Breast epithelium (tissue), 4 donors: ENCODE data around the gene NYNRIN. TPM values are rescaled to one million over a fixed set of nuclear protein-coding genes. Genes with fewer than 3 reads are reported as not detected.

ENCODE experiments used
- DNase-seq, 2 donors: peaks; one replicate each; pipeline ENCODE4 v3.0.0-alpha.2; 2019; ENCODE audit warnings: low spot score in 2 of 2
- H3K27ac ChIP-seq, 2 donors: fragments of 200-600 bp; sonication (generic) in 1 of 2; one replicate each; pipeline ENCODE4 v1.5.1; 2016 to 2019; ENCODE audit warnings: mild to moderate bottlenecking in 1 of 2
- H3K27me3 ChIP-seq, 2 donors: fragments of 200-600 bp; sonication (generic) in 1 of 2; one replicate each; pipeline versions ENCODE4 v1.5.1 to v1.6.0; 2017 to 2019; ENCODE audit warnings: control low read depth in 1 of 2, mild to moderate bottlenecking in 1 of 2
- H3K36me3 ChIP-seq: fragments of 200-600 bp; one replicate; pipeline ENCODE4 v1.5.1; 2019
- H3K4me1 ChIP-seq, 2 donors: fragments of 200-600 bp; sonication (generic); one replicate each; pipeline ENCODE4 v1.5.1; 2016 to 2019; ENCODE audit warnings: control low read depth in 1 of 2
- H3K4me3 ChIP-seq, 3 donors: fragments of 200-600 bp; sonication (generic); 1 replicate in 2 of 3; 2 replicates in 1 of 3; pipeline ENCODE4 v1.5.1; 2016 to 2019; ENCODE audit warnings: mild to moderate bottlenecking in 3 of 3, moderate library complexity in 2 of 3
- H3K9me3 ChIP-seq, 2 donors: fragments of 200-600 bp; sonication (generic) in 1 of 2; one replicate each; pipeline ENCODE4 v1.5.1; 2016 to 2019; ENCODE audit warnings: control low read depth in 1 of 2
- intact Hi-C: fragments of 100-400 bp; cut with DNase I; formaldehyde crosslinking; loops from one replicate; pipeline ENCODE4 v1.15.1; 2023; ENCODE audit warnings: low total_unique reads
- total RNA-seq, 3 donors: library from RNA; depleted of rRNA; stranded (reverse); fragments of >200 nt; gene quantifications; one replicate each; pipeline ENCODE4 v1.1.0, GENCODE V29; 2016
- TF ChIP-seq, protein P1 (sequence below), 3 donors: fragments of 450-650 bp; IDR thresholded peaks; one replicate each; pipeline ENCODE4 v1.5.1; 2016 to 2017; ENCODE audit warnings: antibody characterized with exemption in 3 of 3, mild to moderate bottlenecking in 3 of 3, moderate library complexity in 3 of 3

The NYNRIN gene
- total RNA-seq, 3 donors from 2014 or later: 6.4 to 8.2 (median 7.7) TPM

DNA sequence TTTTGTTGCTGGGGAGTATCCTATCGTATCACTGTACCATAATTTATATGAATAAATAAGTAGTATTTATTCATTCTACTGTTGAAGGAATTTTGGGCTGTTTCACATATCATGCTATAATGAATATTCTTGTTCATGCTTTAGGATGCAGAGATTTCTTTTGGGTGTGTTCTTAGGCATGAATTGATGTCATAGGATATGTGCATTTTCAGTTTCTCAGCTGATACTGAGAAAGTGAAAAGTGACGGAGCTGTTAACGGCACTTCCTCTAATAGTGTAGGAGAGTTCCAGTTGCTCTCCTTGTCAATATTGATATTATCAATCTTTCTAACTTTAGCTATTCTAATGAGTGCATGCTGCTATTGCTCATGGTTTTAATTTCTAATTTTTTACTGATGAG, 67.0 kb downstream of the NYNRIN start:
- intact Hi-C loops: no loop called here

More for the DNA sequence above, 67.0 kb downstream of the NYNRIN start:
- no peak overlapping the region for H3K4me3 ChIP-seq
- H3K36me3 ChIP-seq: no peaks in the 10 kb centered on the region
- TF ChIP-seq, protein P1, sequence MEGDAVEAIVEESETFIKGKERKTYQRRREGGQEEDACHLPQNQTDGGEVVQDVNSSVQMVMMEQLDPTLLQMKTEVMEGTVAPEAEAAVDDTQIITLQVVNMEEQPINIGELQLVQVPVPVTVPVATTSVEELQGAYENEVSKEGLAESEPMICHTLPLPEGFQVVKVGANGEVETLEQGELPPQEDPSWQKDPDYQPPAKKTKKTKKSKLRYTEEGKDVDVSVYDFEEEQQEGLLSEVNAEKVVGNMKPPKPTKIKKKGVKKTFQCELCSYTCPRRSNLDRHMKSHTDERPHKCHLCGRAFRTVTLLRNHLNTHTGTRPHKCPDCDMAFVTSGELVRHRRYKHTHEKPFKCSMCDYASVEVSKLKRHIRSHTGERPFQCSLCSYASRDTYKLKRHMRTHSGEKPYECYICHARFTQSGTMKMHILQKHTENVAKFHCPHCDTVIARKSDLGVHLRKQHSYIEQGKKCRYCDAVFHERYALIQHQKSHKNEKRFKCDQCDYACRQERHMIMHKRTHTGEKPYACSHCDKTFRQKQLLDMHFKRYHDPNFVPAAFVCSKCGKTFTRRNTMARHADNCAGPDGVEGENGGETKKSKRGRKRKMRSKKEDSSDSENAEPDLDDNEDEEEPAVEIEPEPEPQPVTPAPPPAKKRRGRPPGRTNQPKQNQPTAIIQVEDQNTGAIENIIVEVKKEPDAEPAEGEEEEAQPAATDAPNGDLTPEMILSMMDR (IDR thresholded peaks at IDR 0.05): no peak
- H3K9me3 ChIP-seq: no peaks in the 10 kb centered on the region
- no peaks in the 10 kb centered on the region for H3K27me3 ChIP-seq
- DNase-seq: no peak
- H3K4me1 ChIP-seq: no peaks in the 10 kb centered on the region
- H3K27ac ChIP-seq: no peak overlapping the region

Other genes starting within 250 kb of the NYNRIN start
- gene IRF9, start 237.7 kb upstream of the NYNRIN start, total RNA-seq: 10 to 100 TPM; 44.6 to 76.0 (median 54.7) TPM
- gene REC8, start 226.9 kb upstream of the NYNRIN start, total RNA-seq: 10 to 100 TPM in 1 of 3 donors, 1 to 10 TPM in 2; 2.9 to 10.2 (median 6.6) TPM
- 10 to 100 TPM; 17.0 to 41.6 (median 21.7) TPM for gene IPO4, start 210.2 kb upstream of the NYNRIN start, total RNA-seq
- gene TM9SF1, start 203.6 kb upstream of the NYNRIN start, total RNA-seq: 10 to 100 TPM; 52.3 to 75.7 (median 71.1) TPM
- gene TSSK4, start 193.3 kb upstream of the NYNRIN start, total RNA-seq: 1 to 10 TPM in 1 of 3 donors, not detected in 2; 1.3 TPM
- gene CHMP4A, start 185.5 kb upstream of the NYNRIN start, total RNA-seq: 10 to 100 TPM; 66.5 to 88.8 (median 85.0) TPM
- 10 to 100 TPM; 13.1 to 20.8 (median 17.1) TPM for gene MDP1, start 182.9 kb upstream of the NYNRIN start, total RNA-seq
- gene NEDD8, start 166.6 kb upstream of the NYNRIN start, total RNA-seq: 100 to 1,000 TPM; 118 to 165 (median 150) TPM
- 10 to 100 TPM; 59.3 to 74.6 (median 66.1) TPM for gene GMPR2, start 166.1 kb upstream of the NYNRIN start, total RNA-seq
- gene TINF2, start 156.4 kb upstream of the NYNRIN start, total RNA-seq: 10 to 100 TPM; 53.1 to 71.9 (median 55.5) TPM
- 10 to 100 TPM in 1 of 3 donors, 1 to 10 TPM in 1, under 1 TPM in 1; 0.32 to 18.7 (median 1.6) TPM for gene TGM1, start 135.8 kb upstream of the NYNRIN start, total RNA-seq
- gene RABGGTA, start 127.4 kb upstream of the NYNRIN start, total RNA-seq: 10 to 100 TPM; 24.8 to 41.6 (median 34.4) TPM
- 10 to 100 TPM; 21.9 to 45.7 (median 32.1) TPM for gene DHRS1, start 99.2 kb upstream of the NYNRIN start, total RNA-seq
- gene NOP9, start 99.2 kb upstream of the NYNRIN start, total RNA-seq: 10 to 100 TPM; 18.4 to 21.0 (median 19.0) TPM
- gene CIDEB, start 91.0 kb upstream of the NYNRIN start, total RNA-seq: 10 to 100 TPM in 2 of 3 donors, 1 to 10 TPM in 1; 8.0 to 14.4 (median 10.4) TPM
- 10 to 100 TPM in 1 of 3 donors, 1 to 10 TPM in 2; 8.5 to 11.1 (median 9.4) TPM for gene LTB4R2, start 88.9 kb upstream of the NYNRIN start, total RNA-seq
- gene LTB4R, start 87.5 kb upstream of the NYNRIN start, total RNA-seq: 10 to 100 TPM in 2 of 3 donors, 1 to 10 TPM in 1; 5.7 to 18.4 (median 12.8) TPM
- 10 to 100 TPM; 13.8 to 60.6 (median 27.7) TPM for gene ADCY4, start 63.9 kb upstream of the NYNRIN start, total RNA-seq
- gene RIPK3, start 59.0 kb upstream of the NYNRIN start, total RNA-seq: 10 to 100 TPM; 10.7 to 13.4 (median 12.0) TPM
- 10 to 100 TPM; 28.6 to 67.2 (median 32.8) TPM for gene NFATC4, start 30.8 kb upstream of the NYNRIN start, total RNA-seq
- 1 to 10 TPM; 1.6 to 3.8 (median 2.3) TPM for gene CBLN3, start 30.7 kb downstream of the NYNRIN start, total RNA-seq
- gene KHNYN, start 31.0 kb downstream of the NYNRIN start, total RNA-seq: 10 to 100 TPM; 48.5 to 68.1 (median 63.9) TPM
- 10 to 100 TPM; 42.1 to 63.4 (median 53.4) TPM for gene SDR39U1, start 43.8 kb downstream of the NYNRIN start, total RNA-seq
- gene CMA1, start 109.3 kb downstream of the NYNRIN start, total RNA-seq: 1 to 10 TPM in 1 of 3 donors, under 1 TPM in 1, not detected in 1; 0.66 to 7.2 TPM
- gene CTSG, start 177.2 kb downstream of the NYNRIN start, total RNA-seq: 10 to 100 TPM in 1 of 3 donors, under 1 TPM in 2; 0.59 to 25.3 (median 0.98) TPM
- 1 to 10 TPM in 1 of 3 donors, under 1 TPM in 2; 0.80 to 1.3 (median 0.98) TPM for gene GZMH, start 210.7 kb downstream of the NYNRIN start, total RNA-seq
- gene GZMB, start 235.2 kb downstream of the NYNRIN start, total RNA-seq: 1 to 10 TPM in 2 of 3 donors, not detected in 1; 1.3 to 2.2 TPM